ENCODE data around the gene UNC45B.

The UNC45B gene

DNA sequence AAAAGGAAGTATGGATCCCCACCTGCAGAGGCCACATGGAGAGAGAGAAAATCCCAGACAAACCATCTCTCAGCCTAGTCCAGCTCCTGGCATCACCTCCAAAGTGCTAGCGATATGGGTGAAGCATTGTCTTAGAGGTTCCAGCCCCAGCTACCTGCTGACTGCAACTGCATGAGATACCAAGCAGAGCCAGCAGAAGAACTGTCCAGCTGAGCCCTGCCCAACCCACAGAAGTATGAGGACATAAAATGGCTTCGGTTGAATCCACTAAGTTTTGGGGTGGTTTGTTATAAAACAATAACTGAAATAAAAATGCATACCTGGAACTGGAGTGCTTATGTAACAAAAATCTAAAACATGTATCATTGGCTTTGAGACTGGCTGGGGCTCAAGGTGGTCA is 74.8 kb downstream of the UNC45B start:
- Histone ChIP-seq H3K27me3 (ENCODE audit: insufficient read depth, low read length) (no peaks in the 10 kb centered on the region), H2AFZ (ENCODE audit: low read length) (no peak overlapping the region), H3K79me2 (ENCODE audit: insufficient read depth, low read length) (no peaks in the 10 kb centered on the region), H3K4me3 (ENCODE audit: low read depth, low read length, poor library complexity, severe bottlenecking) (no peak overlapping the region), H4K20me1 (ENCODE audit: insufficient read depth, low read length) (no peaks in the 10 kb centered on the region), H3K4me1 (ENCODE audit: insufficient read depth, low read length, severe bottlenecking) (no peaks in the 10 kb centered on the region), H3K9me2 (ENCODE audit: low read depth, low read length) (no peaks in the 10 kb centered on the region), H3K4me2 (ENCODE audit: low read length) (no peak overlapping the region), H3K27ac (ENCODE audit: low read depth, low read length, poor library complexity, severe bottlenecking) (no peak overlapping the region), H3K9me3 (ENCODE audit: low read length) (no peaks in the 10 kb centered on the region), H3K9ac (ENCODE audit: low read length) (no peak overlapping the region), H3K36me3 (ENCODE audit: insufficient read depth, low read length) (no peaks in the 10 kb centered on the region), H3F3A (ENCODE audit: insufficient read depth, low read length) (no peaks in the 10 kb centered on the region)
- TF ChIP-seq EZH2 (IDR thresholded peaks at IDR 0.05; ENCODE audit: borderline replicate concordance, low read length) (no peak), CTCF (IDR thresholded peaks at IDR 0.05; ENCODE audit: low read length) (no peak)

DNA sequence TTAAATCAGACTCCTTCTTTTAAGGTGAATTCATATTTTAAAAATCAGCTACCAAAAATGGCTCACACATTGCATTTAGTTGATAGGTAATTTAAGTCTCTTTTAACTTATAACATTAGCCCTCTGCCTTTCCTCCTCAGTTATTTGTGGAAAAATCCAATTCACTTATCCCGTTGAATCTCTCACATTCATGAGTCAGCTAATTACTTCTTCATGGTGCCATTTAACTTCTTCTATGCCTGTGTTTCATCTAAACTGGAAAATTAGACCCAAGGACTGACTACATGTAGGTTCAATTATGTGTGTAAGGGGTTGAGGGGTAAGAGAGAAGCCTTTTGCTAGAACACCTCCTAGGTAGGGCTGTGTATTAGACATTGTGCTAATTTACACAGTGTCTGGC is 76.8 kb downstream of the UNC45B start:
- H3K9me3 ChIP-seq (ENCODE audit: low read length), result no peaks in the 10 kb centered on the region
- H4K20me1 ChIP-seq (ENCODE audit: insufficient read depth, low read length), result no peaks in the 10 kb centered on the region
- H3K36me3 ChIP-seq (ENCODE audit: insufficient read depth, low read length), result no peaks in the 10 kb centered on the region
- no peak for TF ChIP-seq EZH2 (IDR thresholded peaks at IDR 0.05; ENCODE audit: borderline replicate concordance, low read length)
- TF ChIP-seq CTCF (IDR thresholded peaks at IDR 0.05; ENCODE audit: low read length), result no peak
- no peak overlapping the region for H2AFZ ChIP-seq (ENCODE audit: low read length)
- no peak overlapping the region for H3K4me3 ChIP-seq (ENCODE audit: low read depth, low read length, poor library complexity, severe bottlenecking)
- no peak overlapping the region for H3K4me2 ChIP-seq (ENCODE audit: low read length)
- H3K27me3 ChIP-seq (ENCODE audit: insufficient read depth, low read length), result no peaks in the 10 kb centered on the region
- no peaks in the 10 kb centered on the region for H3F3A ChIP-seq (ENCODE audit: insufficient read depth, low read length)
- no peak overlapping the region for H3K27ac ChIP-seq (ENCODE audit: low read depth, low read length, poor library complexity, severe bottlenecking)
- no peaks in the 10 kb centered on the region for H3K4me1 ChIP-seq (ENCODE audit: insufficient read depth, low read length, severe bottlenecking)
- H3K9ac ChIP-seq (ENCODE audit: low read length), result no peak overlapping the region
- no peaks in the 10 kb centered on the region for H3K79me2 ChIP-seq (ENCODE audit: insufficient read depth, low read length)
- no peaks in the 10 kb centered on the region for H3K9me2 ChIP-seq (ENCODE audit: low read depth, low read length)

DNA sequence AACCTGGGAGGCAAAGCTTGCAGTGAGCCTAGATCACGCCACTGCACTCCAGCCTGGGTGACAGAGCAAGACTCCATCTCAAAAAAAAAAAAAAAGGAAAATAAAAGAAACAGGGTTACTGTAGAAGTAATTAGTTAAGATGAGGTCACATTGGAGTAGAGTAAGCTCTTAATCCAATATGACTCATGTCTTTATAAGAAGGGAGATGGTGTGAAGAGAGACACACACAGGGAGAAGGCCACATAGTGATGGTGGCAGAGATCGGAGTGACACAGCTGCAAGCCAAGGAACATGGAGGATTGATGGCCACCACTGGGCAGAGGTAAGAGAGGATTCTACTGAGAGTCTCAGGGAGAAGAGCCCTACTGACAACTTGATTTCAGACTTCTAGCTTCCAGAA is 79.9 kb downstream of the UNC45B start:
- Histone ChIP-seq H4K20me1 (ENCODE audit: insufficient read depth, low read length) (no peaks in the 10 kb centered on the region), H2AFZ (ENCODE audit: low read length) (no peak overlapping the region), H3K9me3 (ENCODE audit: low read length) (no peaks in the 10 kb centered on the region), H3K27me3 (ENCODE audit: insufficient read depth, low read length) (no peaks in the 10 kb centered on the region), H3K9ac (ENCODE audit: low read length) (no peak overlapping the region), H3K79me2 (ENCODE audit: insufficient read depth, low read length) (no peaks in the 10 kb centered on the region), H3K9me2 (ENCODE audit: low read depth, low read length) (no peaks in the 10 kb centered on the region), H3K4me3 (ENCODE audit: low read depth, low read length, poor library complexity, severe bottlenecking) (no peak overlapping the region), H3K4me1 (ENCODE audit: insufficient read depth, low read length, severe bottlenecking) (no peaks in the 10 kb centered on the region), H3F3A (ENCODE audit: insufficient read depth, low read length) (no peaks in the 10 kb centered on the region), H3K4me2 (ENCODE audit: low read length) (no peak overlapping the region), H3K36me3 (ENCODE audit: insufficient read depth, low read length) (no peaks in the 10 kb centered on the region), H3K27ac (ENCODE audit: low read depth, low read length, poor library complexity, severe bottlenecking) (no peak overlapping the region)
- TF ChIP-seq CTCF (IDR thresholded peaks at IDR 0.05; ENCODE audit: low read length), result no peak
- TF ChIP-seq EZH2 (IDR thresholded peaks at IDR 0.05; ENCODE audit: borderline replicate concordance, low read length), result no peak

All from OCI-LY1 (cell line).